SK-N-SH (cell line): Measurements from ENCODE around the gene TCIRG1. TPM values are rescaled to one million over a fixed set of nuclear protein-coding genes. Genes with fewer than 3 reads are reported as not detected.

Source experiments
- CTCF ChIA-PET: fragments of 300-600, 350-600 bp; formaldehyde crosslinking; extraction: SDS; loops from one replicate; lab custom pipeline; 2021; lab: Yijun Ruan, JAX
- POLR2A ChIA-PET: fragments of 350-600 bp; sonication (Branson Sonifier 250); formaldehyde crosslinking; extraction: SDS; loops from one replicate; lab custom pipeline; 2020; ENCODE audit warnings: antibody characterized with exemption, inconsistent platforms; lab: Yijun Ruan, JAX
- DNase-seq: peaks from one replicate; pipeline ENCODE4 v3.0.0; 2012
- H2AFZ ChIP-seq: fragments of 200-600 bp; sonication (generic); 2 replicates; pipeline ENCODE4 v1.8.1; 2016; ENCODE audit warnings: antibody characterized with exemption, mild to moderate bottlenecking, low read depth
- H3F3A ChIP-seq: fragments of 200-600 bp; sonication (generic); replicated peaks from 2 replicates; pipeline ENCODE3; 2016; ENCODE audit warnings: antibody characterized with exemption, mild to moderate bottlenecking; ENCODE audit not compliant: insufficient read depth
- H3K27ac ChIP-seq, 2 experiments: fragments of 200-500 bp in 1 of 2; fragments of 200-600 bp in 1 of 2; sonication (Bioruptor generic) in 1 of 2; sonication (generic), shearing (Covaris generic) in 1 of 2; 2 replicates each; pipeline versions ENCODE4 v1.5.1 to v1.6.1; 2014 to 2016; ENCODE audit warnings: low read depth in 2 of 2, inconsistent platforms in 1 of 2, low read length in 1 of 2, mild to moderate bottlenecking in 1 of 2, mixed read lengths in 1 of 2
- H3K27me3 ChIP-seq: fragments of 200-600 bp; sonication (generic), shearing (Covaris generic); 2 replicates; pipeline ENCODE4 v1.6.1; 2016; ENCODE audit warnings: mixed run types; ENCODE audit not compliant: insufficient read depth
- H3K36me3 ChIP-seq, 2 experiments: fragments of 200-500 bp in 1 of 2; fragments of 200-600 bp in 1 of 2; sonication (Bioruptor generic) in 1 of 2; sonication (generic) in 1 of 2; replicated peaks in 1 of 2; 2 replicates each; pipeline versions ENCODE3 to v1.5.1; 2014 to 2016; ENCODE audit warnings: low read length in 1 of 2, mild to moderate bottlenecking in 1 of 2; ENCODE audit not compliant: insufficient read depth in 2 of 2, control insufficient read depth in 1 of 2
- H3K4me1 ChIP-seq, 2 experiments: fragments of 200-500 bp in 1 of 2; fragments of 200-600 bp in 1 of 2; sonication (Bioruptor generic) in 1 of 2; sonication (generic), shearing (Covaris generic) in 1 of 2; 2 replicates each; pipeline versions ENCODE4 v1.5.1 to v1.6.1; 2014 to 2016; ENCODE audit warnings: low read depth in 1 of 2, low read length in 1 of 2, mixed run types in 1 of 2; ENCODE audit not compliant: insufficient read depth in 2 of 2, control insufficient read depth in 1 of 2
- H3K4me2 ChIP-seq: fragments of 200-600 bp; sonication (generic), shearing (Covaris generic); 2 replicates; pipeline ENCODE4 v1.6.1; 2017; ENCODE audit warnings: mixed run types
- H3K4me3 ChIP-seq, 2 experiments: fragments of 200-500 bp in 1 of 2; fragments of 200-600 bp in 1 of 2; sonication (Bioruptor generic) in 1 of 2; sonication (generic), shearing (Covaris generic) in 1 of 2; 2 replicates each; pipeline versions ENCODE4 v1.5.1 to v1.8.1; 2014 to 2016; ENCODE audit warnings: low read depth in 2 of 2, inconsistent platforms in 1 of 2, low read length in 1 of 2, mild to moderate bottlenecking in 1 of 2, mixed read lengths in 1 of 2, moderate library complexity in 1 of 2
- H3K79me2 ChIP-seq: fragments of 200-600 bp; sonication (generic); 2 replicates; pipeline ENCODE4 v1.8.1; 2017; ENCODE audit warnings: mild to moderate bottlenecking; ENCODE audit not compliant: insufficient read depth
- H3K9ac ChIP-seq: fragments of 200-600 bp; sonication (generic); 2 replicates; pipeline ENCODE4 v1.6.1; 2017; ENCODE audit warnings: mixed run types
- H3K9me2 ChIP-seq: fragments of 200-600 bp; sonication (generic); 2 replicates; pipeline ENCODE4 v1.6.1; 2017; ENCODE audit warnings: mixed run types
- H3K9me3 ChIP-seq: fragments of 200-600 bp; sonication (generic); 2 replicates; pipeline ENCODE4 v1.6.1; 2017; ENCODE audit warnings: mixed run types, mild to moderate bottlenecking, moderate library complexity
- H4K20me1 ChIP-seq: fragments of 200-600 bp; sonication (generic); 2 replicates; pipeline ENCODE4 v1.6.1; 2017; ENCODE audit warnings: mild to moderate bottlenecking, mixed run types; ENCODE audit not compliant: insufficient read depth
- FOSL2 ChIP-seq: IDR thresholded peaks from 2 replicates; pipeline ENCODE4 v1.4.0; 2012; ENCODE audit warnings: low read depth, mild to moderate bottlenecking, moderate library complexity, borderline replicate concordance
- WGBS: methylation state at CpG from one replicate; pipeline ENCODE4 v1.1.6; 2017; ENCODE audit warnings: low lambda C conversion rate; 5-methylcytosine and 5-hydroxymethylcytosine counted together
- polyA plus RNA-seq, 3 experiments: library from polyadenylated mRNA; depleted of rRNA; stranded (reverse); fragments of >200 nt; gene quantifications; 2 replicates each; pipeline ENCODE4 v1.2.3, GENCODE V29; 2012
- small RNA-seq, 7 experiments: library from RNA; depleted of rRNA; stranded (forward); fragments of <200 nt; gene quantifications; one replicate each; pipeline ENCODE3, GENCODE V24; 2012
- TF ChIP-seq, protein P1 (sequence below): fragments of 150-350 bp; IDR thresholded peaks from 2 replicates; pipeline ENCODE4 v1.6.1; 2017; ENCODE audit warnings: antibody characterized with exemption, low read length, low read depth, borderline replicate concordance
- TF ChIP-seq, protein P2 (sequence below): IDR thresholded peaks from 2 replicates; pipeline ENCODE4 v1.4.0; 2012; ENCODE audit warnings: low read depth, borderline replicate concordance

The TCIRG1 gene
- polyA plus RNA-seq, 1 of the 3 experiments (the other 2 are of a cell fraction), result 0.58 TPM

DNA sequence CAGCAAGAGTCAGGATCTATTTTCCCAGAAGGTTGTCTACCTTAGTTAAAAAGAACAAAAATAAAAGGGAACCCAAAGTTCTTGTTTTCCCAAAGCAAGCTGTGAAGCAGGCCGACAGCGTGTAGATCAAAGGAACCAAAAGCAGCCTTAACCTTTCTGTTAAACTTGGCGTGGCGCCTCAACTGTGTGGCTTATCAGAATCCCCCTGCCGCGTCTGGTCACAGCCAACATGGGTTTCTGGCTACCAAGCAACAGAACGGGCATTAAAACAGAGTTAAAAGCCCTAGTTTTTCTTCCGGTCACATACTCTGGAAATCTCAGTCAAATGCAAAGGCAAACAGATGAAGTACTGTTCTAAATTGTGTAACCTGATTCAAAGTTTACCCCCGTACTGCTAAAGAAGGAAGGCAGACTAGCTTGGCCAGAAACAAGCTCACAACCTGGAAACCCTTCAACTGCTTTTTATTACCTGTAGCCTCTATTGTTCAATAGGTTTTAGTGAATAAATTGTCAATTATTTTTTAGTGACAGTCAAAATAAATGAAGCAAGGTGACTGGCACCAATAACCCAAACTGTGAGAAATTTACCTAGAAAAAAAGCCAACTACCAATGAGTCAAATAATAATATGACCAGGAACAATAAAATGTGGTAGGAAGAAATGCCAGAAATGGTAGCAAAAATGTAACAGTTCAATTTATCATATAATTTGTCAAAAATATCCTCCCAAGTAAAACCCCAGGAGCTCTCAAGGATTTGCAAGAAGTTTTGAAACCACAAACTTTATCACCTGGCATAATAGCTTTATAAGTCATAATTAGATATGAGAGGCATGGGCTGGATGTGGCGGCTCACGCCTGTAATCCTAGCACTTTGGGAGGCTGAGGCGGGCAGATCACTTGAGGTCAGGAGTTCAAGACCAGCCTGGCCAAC, 60.9 kb downstream of the TCIRG1 start:
- no peak overlapping the region for H3K9ac ChIP-seq
- DNase-seq, result peak; percentile 57
- no peaks in the 10 kb centered on the region for H3K27me3 ChIP-seq
- no peaks in the 10 kb centered on the region for H3F3A ChIP-seq
- H3K9me2 ChIP-seq, result no peaks in the 10 kb centered on the region
- peaks cover 0 to 4% of the 10 kb centered on the region in 2 experiments; a peak in 2 of 4 replicates for H3K4me1 ChIP-seq
- no peak overlapping the region for H3K4me2 ChIP-seq
- H4K20me1 ChIP-seq, result 0 out of 2 replicates have a peak, but pooled peaks cover 6% of the 10 kb centered on the region
- 68% methylated on average over 12 of the region's 12 CpGs for WGBS
- TF ChIP-seq, protein P1, sequence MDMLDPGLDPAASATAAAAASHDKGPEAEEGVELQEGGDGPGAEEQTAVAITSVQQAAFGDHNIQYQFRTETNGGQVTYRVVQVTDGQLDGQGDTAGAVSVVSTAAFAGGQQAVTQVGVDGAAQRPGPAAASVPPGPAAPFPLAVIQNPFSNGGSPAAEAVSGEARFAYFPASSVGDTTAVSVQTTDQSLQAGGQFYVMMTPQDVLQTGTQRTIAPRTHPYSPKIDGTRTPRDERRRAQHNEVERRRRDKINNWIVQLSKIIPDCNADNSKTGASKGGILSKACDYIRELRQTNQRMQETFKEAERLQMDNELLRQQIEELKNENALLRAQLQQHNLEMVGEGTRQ, result no peak
- TF ChIP-seq FOSL2, result no peak
- TF ChIP-seq, protein P2, sequence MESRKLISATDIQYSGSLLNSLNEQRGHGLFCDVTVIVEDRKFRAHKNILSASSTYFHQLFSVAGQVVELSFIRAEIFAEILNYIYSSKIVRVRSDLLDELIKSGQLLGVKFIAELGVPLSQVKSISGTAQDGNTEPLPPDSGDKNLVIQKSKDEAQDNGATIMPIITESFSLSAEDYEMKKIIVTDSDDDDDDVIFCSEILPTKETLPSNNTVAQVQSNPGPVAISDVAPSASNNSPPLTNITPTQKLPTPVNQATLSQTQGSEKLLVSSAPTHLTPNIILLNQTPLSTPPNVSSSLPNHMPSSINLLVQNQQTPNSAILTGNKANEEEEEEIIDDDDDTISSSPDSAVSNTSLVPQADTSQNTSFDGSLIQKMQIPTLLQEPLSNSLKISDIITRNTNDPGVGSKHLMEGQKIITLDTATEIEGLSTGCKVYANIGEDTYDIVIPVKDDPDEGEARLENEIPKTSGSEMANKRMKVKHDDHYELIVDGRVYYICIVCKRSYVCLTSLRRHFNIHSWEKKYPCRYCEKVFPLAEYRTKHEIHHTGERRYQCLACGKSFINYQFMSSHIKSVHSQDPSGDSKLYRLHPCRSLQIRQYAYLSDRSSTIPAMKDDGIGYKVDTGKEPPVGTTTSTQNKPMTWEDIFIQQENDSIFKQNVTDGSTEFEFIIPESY, result no peak
- TF ChIP-seq, all 33 proteins: peak for 0
- ChIA-PET POLR2A (no interaction called here), CTCF (interaction anchor here (0.6 to 1.3 kb wide), 3 partner anchors 12 to 1305 kb away, joined by 3 read pairs; no protein-coding TSS in a partner anchor)
- no peaks in the 10 kb centered on the region for H3K9me3 ChIP-seq
- H3K4me3 ChIP-seq, result no peak overlapping the region; a peak in 1 of 4 replicates
- peak overlapping the region in 1 of 2 experiments; percentile 53; a peak in 3 of 4 replicates for H3K27ac ChIP-seq
- H3K79me2 ChIP-seq, result peaks cover 44% of the 10 kb centered on the region
- no peak overlapping the region for H2AFZ ChIP-seq
- H3K36me3 ChIP-seq, result peaks cover 0 to 17% of the 10 kb centered on the region in 2 experiments

Small RNA genes lying within 50 kb of the gene (small RNA-seq; reads per million reads assigned to genes)
- 0 reads per million in 7 experiments for gene MIR6753

Other genes with a start within 250 kb of the TCIRG1 start
- 28.9 and 30.9 TPM in 2 replicates for gene UNC93B1, start 34.9 kb upstream of the TCIRG1 start, polyA plus RNA-seq (2012; rRNA removed)
- 14.9 and 15.9 TPM in 2 replicates for gene ALDH3B1, start 28.7 kb upstream of the TCIRG1 start, polyA plus RNA-seq (2012; rRNA removed)
- 87.2 and 123 TPM in 2 replicates for gene NDUFS8, start 8.3 kb upstream of the TCIRG1 start, polyA plus RNA-seq (2012; rRNA removed)
- gene CHKA, start 82.4 kb downstream of the TCIRG1 start, polyA plus RNA-seq (2012; rRNA removed), result 12.3 and 13.7 TPM in 2 replicates
- gene KMT5B, start 174.3 kb downstream of the TCIRG1 start, polyA plus RNA-seq (2012; rRNA removed), result 8.4 and 10.4 TPM in 2 replicates
- 50.9 and 52.1 TPM in 2 replicates for gene C11orf24, start 232.9 kb downstream of the TCIRG1 start, polyA plus RNA-seq (2012; rRNA removed)